Measurements from ENCODE around the gene GAB3.
"Not testable (repeated sequence)": the region's sequence is repeated elsewhere in the genome, so short reads cannot be mapped to it uniquely, and the experiment has no call there.

GAB3 gene

DNA sequence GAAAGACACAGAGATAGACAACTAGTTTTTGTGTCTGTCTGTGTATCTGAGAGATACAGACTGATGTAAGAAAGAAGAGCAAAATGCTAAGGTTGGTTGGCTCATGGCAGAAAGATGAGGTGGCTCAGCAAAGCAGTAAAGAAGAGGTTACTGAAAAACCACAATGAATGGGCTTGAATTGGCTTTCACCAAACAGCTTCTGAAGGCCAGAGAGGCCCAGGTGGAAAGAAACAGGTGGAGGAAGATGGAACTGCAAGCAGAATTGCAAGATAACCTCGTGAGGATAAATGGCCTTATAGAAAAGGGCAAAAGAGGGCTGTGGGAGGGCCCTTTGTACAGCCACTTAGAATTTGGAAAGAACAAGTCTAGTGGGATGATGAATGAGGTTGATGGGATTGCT lies 39.6 kb downstream of the GAB3 start:
- CTCF ChIA-PET, result no interaction called here
- DNase-seq (ENCODE audit: low read depth, low spot score), result no peak
- POLR2A ChIA-PET, result no interaction called here
- TF ChIP-seq CTCF (IDR thresholded peaks at IDR 0.05; ENCODE audit: insufficient read depth, low read length, missing control alignments), result no peak
- H3K4me3 ChIP-seq (ENCODE audit: low read depth, low read length), result no peak overlapping the region

DNA sequence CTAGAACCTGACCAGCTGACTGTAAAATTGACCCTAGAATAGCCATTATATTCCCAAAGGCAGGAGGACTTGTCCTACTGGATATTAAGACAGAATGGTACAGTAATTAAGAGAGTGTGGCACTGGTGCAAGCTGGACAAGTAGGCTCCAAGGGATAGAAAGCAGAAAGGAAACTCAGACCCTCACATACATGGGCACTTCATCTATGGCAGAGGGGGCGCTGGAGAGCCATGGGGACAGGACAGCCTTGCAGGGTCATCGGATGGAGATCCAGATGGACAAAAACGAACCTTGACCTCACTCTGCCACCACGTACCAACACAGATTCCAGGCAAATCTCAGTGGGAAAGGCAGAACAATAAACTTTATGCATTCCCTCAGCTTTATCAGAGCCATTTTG lies 40.6 kb downstream of the GAB3 start:
- no peak overlapping the region for H3K4me3 ChIP-seq (ENCODE audit: low read depth, low read length)
- no peak for TF ChIP-seq CTCF (IDR thresholded peaks at IDR 0.05; ENCODE audit: insufficient read depth, low read length, missing control alignments)
- ChIA-PET CTCF (no interaction called here), POLR2A (no interaction called here)
- DNase-seq (ENCODE audit: low read depth, low spot score), result no peak

DNA sequence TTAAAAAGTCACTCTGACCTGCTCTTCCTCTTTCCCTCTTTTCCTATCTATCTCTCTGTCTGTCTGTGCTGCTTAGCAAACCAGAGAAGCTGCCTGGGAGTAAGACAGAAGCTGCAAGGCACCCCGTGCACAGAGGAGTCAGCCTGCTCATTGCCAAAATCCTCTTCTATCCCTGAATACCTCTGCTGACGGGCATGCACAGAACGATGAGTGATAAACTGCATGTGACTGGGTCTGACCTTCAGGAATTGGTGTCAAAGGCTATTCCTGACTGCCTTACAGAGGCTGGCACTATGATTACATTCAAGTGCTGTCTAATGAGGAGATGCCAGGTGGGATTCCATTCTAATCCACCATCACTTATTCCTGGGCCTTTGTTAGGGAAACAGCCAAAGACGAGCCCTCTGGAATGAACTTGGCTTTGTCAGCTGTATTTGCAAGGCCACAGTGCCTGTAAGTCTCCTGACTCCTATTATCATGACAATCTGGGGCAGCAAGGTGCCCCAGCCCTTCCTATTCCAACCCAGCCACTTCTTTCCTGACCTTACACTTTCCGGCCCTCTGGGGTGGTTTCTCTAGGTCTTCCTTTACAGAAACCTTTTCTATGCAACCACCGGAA lies 52.1 kb downstream of the GAB3 start:
- ChIA-PET POLR2A (no interaction called here), CTCF (no interaction called here)
- no peak for DNase-seq (ENCODE audit: low read depth, low spot score)
- no peak for TF ChIP-seq CTCF (IDR thresholded peaks at IDR 0.05; ENCODE audit: insufficient read depth, low read length, missing control alignments)
- H3K4me3 ChIP-seq (ENCODE audit: low read depth, low read length), result no peak overlapping the region

DNA sequence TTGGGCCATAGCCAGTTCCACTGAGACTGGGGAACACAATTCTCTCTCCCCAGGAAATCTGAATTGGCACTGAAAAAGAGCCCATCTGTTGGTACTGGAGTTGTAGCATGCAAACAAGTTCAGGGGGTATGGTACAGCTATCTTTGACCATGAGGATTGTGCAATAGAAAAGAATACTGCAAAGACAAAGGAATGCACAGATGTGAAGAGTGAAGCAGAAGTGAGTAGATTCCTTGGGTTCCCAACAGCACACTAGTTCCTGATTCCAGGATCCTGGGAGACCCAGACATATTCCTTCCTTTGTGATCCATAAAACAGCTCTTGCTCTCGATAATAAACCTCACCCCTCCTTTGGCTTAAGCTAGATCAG lies 54.2 kb downstream of the GAB3 start:
- H3K4me3 ChIP-seq (ENCODE audit: low read depth, low read length), result no peak overlapping the region
- no peak for TF ChIP-seq CTCF (IDR thresholded peaks at IDR 0.05; ENCODE audit: insufficient read depth, low read length, missing control alignments)
- POLR2A ChIA-PET, result interaction anchor here (0.7 kb wide), 1 partner anchor 141 kb away, joined by 4 read pairs; no protein-coding TSS in a partner anchor
- no peak for DNase-seq (ENCODE audit: low read depth, low spot score)
- CTCF ChIA-PET, result interaction anchor here (1.0 kb wide), 1 partner anchor 11 kb away, joined by 3 read pairs; no protein-coding TSS in a partner anchor

DNA sequence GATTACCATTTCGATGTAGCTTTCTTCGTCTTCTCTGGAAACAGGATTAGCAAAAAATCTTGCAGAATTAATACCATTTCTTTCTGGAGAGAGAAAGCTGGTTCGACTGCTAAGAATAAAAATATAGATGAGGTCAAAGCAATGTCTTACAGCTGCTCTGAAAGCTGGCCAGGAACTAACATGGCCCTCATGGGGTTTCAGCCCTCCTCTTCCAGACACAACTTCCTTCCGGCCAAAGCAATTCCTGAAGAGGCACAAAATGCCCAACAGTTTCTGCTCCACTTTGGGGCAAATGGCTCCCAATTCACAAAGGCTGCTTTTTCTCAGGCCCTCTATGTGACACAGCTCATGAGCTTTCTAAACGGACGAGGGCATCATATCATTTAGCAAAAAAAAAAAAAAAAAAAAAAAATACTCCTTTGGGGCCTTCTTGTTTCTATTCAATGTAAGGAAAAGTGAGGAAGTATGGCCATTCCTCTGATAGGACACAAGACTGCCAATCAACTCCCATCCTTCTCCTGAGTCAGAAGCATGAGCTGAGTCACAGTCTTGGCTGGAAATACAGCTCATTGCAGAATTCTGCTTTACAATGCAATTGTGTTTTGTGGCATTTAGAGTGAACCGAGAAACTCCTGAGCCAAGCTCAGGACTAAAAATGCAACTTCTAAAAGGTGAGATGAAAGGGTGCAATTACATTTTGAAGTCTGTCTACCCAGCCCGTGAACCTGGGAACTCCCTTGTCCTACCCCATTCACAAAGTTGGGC lies 54.8 kb downstream of the GAB3 start:
- no peak for TF ChIP-seq CTCF (IDR thresholded peaks at IDR 0.05; ENCODE audit: insufficient read depth, low read length, missing control alignments)
- H3K4me3 ChIP-seq (ENCODE audit: low read depth, low read length), result no peak overlapping the region
- DNase-seq (ENCODE audit: low read depth, low spot score), result no peak
- ChIA-PET CTCF (interaction anchor here (1.0 kb wide), 1 partner anchor 11 kb away, joined by 3 read pairs; no protein-coding TSS in a partner anchor), POLR2A (interaction anchor here (0.7 kb wide), 1 partner anchor 142 kb away, joined by 4 read pairs; no protein-coding TSS in a partner anchor)

- no peak for DNase-seq (ENCODE audit: low read depth, low spot score)
- CTCF ChIA-PET, result no interaction called here
- POLR2A ChIA-PET, result no interaction called here
- TF ChIP-seq CTCF (IDR thresholded peaks at IDR 0.05; ENCODE audit: insufficient read depth, low read length, missing control alignments), result no peak
- H3K4me3 ChIP-seq (ENCODE audit: low read depth, low read length), result no peak overlapping the region
Measured at GRCh38 chrX:154693394-154693793, 57.5 kb downstream of the GAB3 start.

GRCh38 chrX:154690438-154690837 lies 60.4 kb downstream of the GAB3 start:
- POLR2A ChIA-PET; DNase-seq (ENCODE audit: low read depth, low spot score); CTCF ChIA-PET; H3K4me3 ChIP-seq (ENCODE audit: low read depth, low read length): not testable (repeated sequence)

- CTCF ChIA-PET, result interaction anchor here (1.3 kb wide), 1 partner anchor 75 kb away, joined by 3 read pairs; no protein-coding TSS in a partner anchor
- DNase-seq (ENCODE audit: low read depth, low spot score); POLR2A ChIA-PET: not testable (repeated sequence)
Measured at GRCh38 chrX:154672084-154672483, 78.8 kb downstream of the GAB3 start.

DNA sequence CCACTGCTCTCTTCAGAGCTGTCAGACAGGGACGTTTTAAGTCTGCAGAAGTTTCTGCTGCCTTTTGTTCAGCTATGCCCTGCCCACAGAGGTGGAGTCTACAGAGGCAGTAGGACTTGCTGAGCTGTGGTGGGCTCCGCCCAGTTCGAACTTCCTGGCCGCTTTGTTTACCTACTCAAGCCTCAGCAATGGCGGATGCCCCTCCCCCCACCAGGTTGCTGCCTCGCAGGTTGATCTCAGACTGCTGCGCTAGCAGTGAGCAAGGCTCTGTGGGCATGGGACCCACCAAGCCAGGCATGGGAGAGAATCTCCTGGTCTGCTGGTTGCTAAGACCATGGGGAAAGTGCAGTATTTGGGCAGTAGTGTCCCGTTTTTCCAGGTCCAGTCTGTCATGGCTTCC lies 80.0 kb downstream of the GAB3 start:
- H3K4me3 ChIP-seq (ENCODE audit: low read depth, low read length); CTCF ChIA-PET; DNase-seq (ENCODE audit: low read depth, low spot score); POLR2A ChIA-PET: not testable (repeated sequence)

More at GRCh38 chrX:154672084-154672483, 78.8 kb downstream of the GAB3 start:
- not testable (repeated sequence) for H3K4me3 ChIP-seq (ENCODE audit: low read depth, low read length)
